Fibroblast of pulmonary artery (primary cell): ENCODE data around the gene OR5H6.

Experiments
- DNase-seq: peaks from one replicate; pipeline ENCODE4 v3.0.0-alpha.2; 2010; ENCODE audit warnings: low read depth
- H3K4me3 ChIP-seq: replicated peaks from 2 replicates; pipeline ENCODE4 v1.5.1; 2011; ENCODE audit warnings: low read depth, mild to moderate bottlenecking, control low read depth, low read length, moderate library complexity
- TF ChIP-seq, protein P1 (sequence below): IDR thresholded peaks from 2 replicates; pipeline ENCODE4 v1.5.1; 2011; ENCODE audit warnings: mild to moderate bottlenecking, control low read depth, low read length, inconsistent platforms; ENCODE audit errors: missing control alignments

The OR5H6 gene

DNA sequence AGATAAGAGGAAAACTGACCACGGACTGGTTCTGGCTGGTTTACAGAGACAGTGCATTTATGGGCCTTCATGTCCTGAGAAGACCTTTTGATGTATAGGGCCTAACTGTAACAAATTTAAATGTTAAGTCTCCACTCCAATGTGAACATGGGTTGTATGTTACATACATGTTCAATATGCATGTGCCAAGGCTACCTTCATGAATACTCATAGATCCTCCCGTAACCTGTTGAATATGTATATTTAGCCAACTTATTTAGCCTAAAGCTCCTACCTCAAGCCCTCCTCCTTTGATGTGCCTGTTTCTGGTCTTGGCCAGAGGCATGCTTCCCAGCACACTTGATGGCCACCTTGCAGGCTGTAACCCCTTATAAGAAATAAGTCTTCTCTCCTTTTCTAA, 18.2 kb downstream of the OR5H6 start, which contains the start of gene OR5H2:
TSS of gene OR5H2 (plus strand) at position 301 of the 400 bp plus-strand sequence. CDS start 398 bp downstream, outside the sequence.
- TF ChIP-seq, protein P1, sequence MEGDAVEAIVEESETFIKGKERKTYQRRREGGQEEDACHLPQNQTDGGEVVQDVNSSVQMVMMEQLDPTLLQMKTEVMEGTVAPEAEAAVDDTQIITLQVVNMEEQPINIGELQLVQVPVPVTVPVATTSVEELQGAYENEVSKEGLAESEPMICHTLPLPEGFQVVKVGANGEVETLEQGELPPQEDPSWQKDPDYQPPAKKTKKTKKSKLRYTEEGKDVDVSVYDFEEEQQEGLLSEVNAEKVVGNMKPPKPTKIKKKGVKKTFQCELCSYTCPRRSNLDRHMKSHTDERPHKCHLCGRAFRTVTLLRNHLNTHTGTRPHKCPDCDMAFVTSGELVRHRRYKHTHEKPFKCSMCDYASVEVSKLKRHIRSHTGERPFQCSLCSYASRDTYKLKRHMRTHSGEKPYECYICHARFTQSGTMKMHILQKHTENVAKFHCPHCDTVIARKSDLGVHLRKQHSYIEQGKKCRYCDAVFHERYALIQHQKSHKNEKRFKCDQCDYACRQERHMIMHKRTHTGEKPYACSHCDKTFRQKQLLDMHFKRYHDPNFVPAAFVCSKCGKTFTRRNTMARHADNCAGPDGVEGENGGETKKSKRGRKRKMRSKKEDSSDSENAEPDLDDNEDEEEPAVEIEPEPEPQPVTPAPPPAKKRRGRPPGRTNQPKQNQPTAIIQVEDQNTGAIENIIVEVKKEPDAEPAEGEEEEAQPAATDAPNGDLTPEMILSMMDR = no peak
- no peak within 1 kb of the TSS for H3K4me3 ChIP-seq
- no peak for DNase-seq

DNA sequence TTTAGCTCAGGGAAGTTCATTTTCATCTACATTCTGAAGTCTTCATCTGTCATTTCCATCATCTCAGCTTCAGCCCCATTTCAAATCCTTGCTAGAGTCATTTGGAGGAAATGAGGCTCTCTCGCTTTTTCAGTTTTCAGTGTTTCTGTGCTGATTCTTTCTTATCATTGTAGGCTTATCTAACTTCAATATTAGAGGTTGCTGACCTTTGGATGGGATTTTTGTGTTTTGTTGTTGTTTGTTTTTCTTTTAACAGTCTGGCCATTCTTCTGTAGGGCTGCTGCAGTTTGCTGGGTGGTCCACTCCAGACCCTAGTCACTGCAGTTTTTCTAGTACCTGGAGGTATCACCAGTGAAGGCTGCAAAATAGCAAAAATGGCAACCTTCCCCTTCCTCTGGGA, 26.9 kb downstream of the OR5H6 start:
- DNase-seq = no peak
- no peak overlapping the region for H3K4me3 ChIP-seq
- TF ChIP-seq, protein P1 = no peak

DNA sequence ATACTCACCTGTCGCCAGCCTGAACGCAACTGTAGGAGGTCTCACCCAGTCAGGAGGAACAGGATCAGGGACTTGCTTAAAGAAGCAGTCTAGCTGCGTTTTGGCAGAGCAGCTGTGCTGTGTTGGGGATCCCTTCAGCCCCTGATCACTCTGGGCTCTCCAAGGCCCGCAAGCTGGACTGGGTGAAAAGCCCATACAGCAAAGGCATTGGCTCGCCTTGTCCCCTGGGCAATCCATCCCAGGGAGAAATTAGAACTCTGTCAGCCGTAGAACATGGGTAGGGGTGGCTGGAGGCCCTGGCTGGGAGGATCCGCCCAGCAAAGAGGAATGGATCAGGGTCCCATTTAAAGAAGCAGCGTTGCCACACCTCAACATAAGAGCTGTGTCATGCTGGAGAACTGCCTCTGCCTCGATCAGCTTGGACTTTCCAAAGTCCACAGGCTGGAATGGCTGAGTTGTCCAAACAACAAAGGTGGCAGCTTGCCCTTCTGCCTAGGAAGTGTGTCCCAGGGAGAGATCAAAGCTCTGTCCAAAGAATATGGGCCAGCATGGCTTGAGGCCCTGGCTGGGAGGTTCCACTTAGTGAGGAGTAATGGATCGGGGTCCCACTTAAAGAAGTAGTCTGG, 27.4 kb downstream of the OR5H6 start:
- DNase-seq = no peak
- TF ChIP-seq, protein P1 = no peak
- H3K4me3 ChIP-seq = no peak overlapping the region
